RCC 7860 (cell line): Measurements from ENCODE around the gene BACH1.
A peak's percentile ranks its signal among the peaks of the same experiment; 100 is the strongest.
"Not testable (repeated sequence)": the region's sequence is repeated elsewhere in the genome, so short reads cannot be mapped to it uniquely, and the experiment has no call there.

ENCODE experiments used
- DNase-seq: peaks from one replicate; pipeline ENCODE4 v3.0.0-alpha.2; 2015; ENCODE audit warnings: low spot score
- FAIRE-seq: peaks from 2 replicates; lab custom pipeline; 2012; peaks lifted over from hg19 to GRCh38; lab: Jason Lieb, UNC

The BACH1 gene

GRCh38 chr21:29342363-29342957 is 43.7 kb downstream of the BACH1 start:
- peak; percentile 59 for FAIRE-seq
- peak; percentile 76 for DNase-seq

GRCh38 chr21:29343519-29343918 is 44.8 kb downstream of the BACH1 start:
- FAIRE-seq (no peak), DNase-seq (no peak)

- DNase-seq, result no peak
- FAIRE-seq, result no peak
These were observed 47.6 kb downstream of the BACH1 start for GRCh38 chr21:29346281-29346680.

GRCh38 chr21:29346771-29347170 is 48.0 kb downstream of the BACH1 start:
- FAIRE-seq, result no peak
- DNase-seq, result no peak

GRCh38 chr21:29347274-29347681 is 48.6 kb downstream of the BACH1 start:
- FAIRE-seq (no peak), DNase-seq (no peak)

GRCh38 chr21:29349702-29350101 is 51.0 kb downstream of the BACH1 start:
- DNase-seq (no peak), FAIRE-seq (no peak)

- no peak for DNase-seq
- FAIRE-seq, result no peak
These were observed 51.6 kb downstream of the BACH1 start for GRCh38 chr21:29350246-29350779.

- DNase-seq (no peak), FAIRE-seq (no peak)
These were observed 53.0 kb downstream of the BACH1 start for GRCh38 chr21:29351691-29352090.

- not testable (repeated sequence) for FAIRE-seq, DNase-seq
These were observed 56.5 kb downstream of the BACH1 start for GRCh38 chr21:29355043-29355710.

- DNase-seq, FAIRE-seq: not testable (repeated sequence)
These were observed 57.6 kb downstream of the BACH1 start for GRCh38 chr21:29356291-29356690.

GRCh38 chr21:29356810-29357209 is 58.1 kb downstream of the BACH1 start:
- not testable (repeated sequence) for FAIRE-seq, DNase-seq

- DNase-seq, result no peak
These were observed 61.0 kb downstream of the BACH1 start for GRCh38 chr21:29359718-29360117.

GRCh38 chr21:29360799-29361765 is 62.4 kb downstream of the BACH1 start:
- FAIRE-seq, result no peak
- DNase-seq, result no peak

More at GRCh38 chr21:29359718-29360117, 61.0 kb downstream of the BACH1 start:
- FAIRE-seq, result no peak

GRCh38 chr21:29362758-29363157 is 64.0 kb downstream of the BACH1 start:
- DNase-seq, result no peak
- no peak for FAIRE-seq

GRCh38 chr21:29365661-29366265 is 67.0 kb downstream of the BACH1 start:
- FAIRE-seq, result no peak

GRCh38 chr21:29366532-29366931 is 67.8 kb downstream of the BACH1 start:
- DNase-seq (no peak), FAIRE-seq (no peak)

More at GRCh38 chr21:29365661-29366265, 67.0 kb downstream of the BACH1 start:
- DNase-seq, result no peak

- no peak for FAIRE-seq
These were observed 68.6 kb downstream of the BACH1 start for GRCh38 chr21:29367335-29367734.

GRCh38 chr21:29368906-29369305 is 70.2 kb downstream of the BACH1 start:
- no peak for DNase-seq
- no peak for FAIRE-seq

More at GRCh38 chr21:29367335-29367734, 68.6 kb downstream of the BACH1 start:
- DNase-seq, result no peak

GRCh38 chr21:29371464-29371863 is 72.7 kb downstream of the BACH1 start:
- DNase-seq, result no peak

GRCh38 chr21:29372063-29372802 is 73.5 kb downstream of the BACH1 start:
- peak; percentile 24 for FAIRE-seq
- peak; percentile 68 for DNase-seq

More at GRCh38 chr21:29371464-29371863, 72.7 kb downstream of the BACH1 start:
- FAIRE-seq, result no peak
